ENCODE results near the gene NASP. TPM values are rescaled to one million over a fixed set of nuclear protein-coding genes. Genes with fewer than 3 reads are reported as not detected.

The NASP gene
- total RNA-seq, 1 donor from 2014 or later = 149 TPM

DNA sequence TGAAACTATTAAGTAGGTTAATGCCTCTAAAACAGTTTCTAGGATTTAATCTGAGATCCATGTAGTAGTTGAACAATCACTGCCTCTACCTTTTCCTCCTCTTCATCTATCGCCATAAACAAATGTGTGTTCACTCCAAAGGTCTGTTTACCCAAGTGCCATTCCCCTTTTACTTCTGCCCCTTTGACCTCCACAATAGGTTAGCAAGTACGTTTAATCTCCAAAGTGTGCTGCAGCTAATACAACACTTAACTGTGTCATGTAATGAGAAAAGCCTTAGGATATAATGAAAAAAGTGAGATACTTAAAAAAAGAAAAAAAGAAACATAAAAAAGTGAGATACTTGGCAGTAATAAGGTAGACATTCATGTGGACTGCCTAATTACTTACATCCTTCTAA is 74.3 kb downstream of the NASP start:
- no peak for DNase-seq (ENCODE audit: low spot score)
- Mint-ChIP-seq H3K27me3 (ENCODE audit: unreplicated experiment) (no peaks in the 10 kb centered on the region), H3K4me1 (ENCODE audit: unreplicated experiment) (no peaks in the 10 kb centered on the region), H3K27ac (ENCODE audit: unreplicated experiment) (no peak overlapping the region), H3K4me3 (ENCODE audit: unreplicated experiment) (no peak overlapping the region), H3K36me3 (ENCODE audit: low read depth, unreplicated experiment) (peaks cover 9% of the 10 kb centered on the region), H3K9me3 (ENCODE audit: unreplicated experiment) (no peaks in the 10 kb centered on the region)
- TF ChIP-seq, protein P1, sequence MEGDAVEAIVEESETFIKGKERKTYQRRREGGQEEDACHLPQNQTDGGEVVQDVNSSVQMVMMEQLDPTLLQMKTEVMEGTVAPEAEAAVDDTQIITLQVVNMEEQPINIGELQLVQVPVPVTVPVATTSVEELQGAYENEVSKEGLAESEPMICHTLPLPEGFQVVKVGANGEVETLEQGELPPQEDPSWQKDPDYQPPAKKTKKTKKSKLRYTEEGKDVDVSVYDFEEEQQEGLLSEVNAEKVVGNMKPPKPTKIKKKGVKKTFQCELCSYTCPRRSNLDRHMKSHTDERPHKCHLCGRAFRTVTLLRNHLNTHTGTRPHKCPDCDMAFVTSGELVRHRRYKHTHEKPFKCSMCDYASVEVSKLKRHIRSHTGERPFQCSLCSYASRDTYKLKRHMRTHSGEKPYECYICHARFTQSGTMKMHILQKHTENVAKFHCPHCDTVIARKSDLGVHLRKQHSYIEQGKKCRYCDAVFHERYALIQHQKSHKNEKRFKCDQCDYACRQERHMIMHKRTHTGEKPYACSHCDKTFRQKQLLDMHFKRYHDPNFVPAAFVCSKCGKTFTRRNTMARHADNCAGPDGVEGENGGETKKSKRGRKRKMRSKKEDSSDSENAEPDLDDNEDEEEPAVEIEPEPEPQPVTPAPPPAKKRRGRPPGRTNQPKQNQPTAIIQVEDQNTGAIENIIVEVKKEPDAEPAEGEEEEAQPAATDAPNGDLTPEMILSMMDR (IDR thresholded peaks at IDR 0.05; ENCODE audit: unreplicated experiment) = no peak

- Mint-ChIP-seq H3K4me1 (ENCODE audit: unreplicated experiment) (no peaks in the 10 kb centered on the region), H3K36me3 (ENCODE audit: low read depth, unreplicated experiment) (peaks cover 9% of the 10 kb centered on the region), H3K4me3 (ENCODE audit: unreplicated experiment) (no peak overlapping the region), H3K27ac (ENCODE audit: unreplicated experiment) (no peak overlapping the region), H3K27me3 (ENCODE audit: unreplicated experiment) (no peaks in the 10 kb centered on the region), H3K9me3 (ENCODE audit: unreplicated experiment) (no peaks in the 10 kb centered on the region)
- DNase-seq (ENCODE audit: low spot score) = no peak
- TF ChIP-seq, protein P1 (IDR thresholded peaks at IDR 0.05; ENCODE audit: unreplicated experiment) = no peak
Measured at GRCh38 chr1:45659222-45659621, 75.4 kb downstream of the NASP start.

GRCh38 chr1:45660336-45660735 is 76.5 kb downstream of the NASP start:
- Mint-ChIP-seq H3K27ac (ENCODE audit: unreplicated experiment) (no peak overlapping the region), H3K9me3 (ENCODE audit: unreplicated experiment) (no peaks in the 10 kb centered on the region), H3K36me3 (ENCODE audit: low read depth, unreplicated experiment) (peaks cover 6% of the 10 kb centered on the region), H3K4me3 (ENCODE audit: unreplicated experiment) (no peak overlapping the region), H3K27me3 (ENCODE audit: unreplicated experiment) (no peaks in the 10 kb centered on the region), H3K4me1 (ENCODE audit: unreplicated experiment) (no peaks in the 10 kb centered on the region)
- no peak for DNase-seq (ENCODE audit: low spot score)
- TF ChIP-seq, protein P1 (IDR thresholded peaks at IDR 0.05; ENCODE audit: unreplicated experiment) = no peak

DNA sequence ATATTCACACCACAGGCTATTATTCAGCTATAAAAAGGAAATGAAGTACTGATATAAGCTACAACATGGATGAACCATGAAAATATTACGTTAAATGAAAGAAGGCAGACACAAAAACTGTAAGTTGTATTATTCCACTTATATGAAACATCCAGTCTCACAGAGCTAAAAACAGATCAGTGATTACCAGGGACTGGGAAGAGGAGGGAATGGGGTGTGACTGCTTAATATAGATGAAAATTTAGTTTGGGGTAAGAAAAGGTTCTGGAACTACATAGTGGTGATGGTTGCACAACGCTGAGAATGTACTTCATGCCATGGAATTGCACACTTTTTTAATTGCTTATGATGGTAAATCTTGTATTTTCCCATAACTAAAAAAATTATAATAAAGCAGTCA is 83.0 kb downstream of the NASP start:
- no peak for DNase-seq (ENCODE audit: low spot score)
- H3K27me3 Mint-ChIP-seq (ENCODE audit: unreplicated experiment) = no peaks in the 10 kb centered on the region
- TF ChIP-seq, protein P1 (IDR thresholded peaks at IDR 0.05; ENCODE audit: unreplicated experiment) = no peak
- H3K27ac Mint-ChIP-seq (ENCODE audit: unreplicated experiment) = no peak overlapping the region
- no peak overlapping the region for H3K4me3 Mint-ChIP-seq (ENCODE audit: unreplicated experiment)
- no peaks in the 10 kb centered on the region for H3K9me3 Mint-ChIP-seq (ENCODE audit: unreplicated experiment)
- H3K36me3 Mint-ChIP-seq (ENCODE audit: low read depth, unreplicated experiment) = no peaks in the 10 kb centered on the region
- H3K4me1 Mint-ChIP-seq (ENCODE audit: unreplicated experiment) = peaks cover 3% of the 10 kb centered on the region

DNA sequence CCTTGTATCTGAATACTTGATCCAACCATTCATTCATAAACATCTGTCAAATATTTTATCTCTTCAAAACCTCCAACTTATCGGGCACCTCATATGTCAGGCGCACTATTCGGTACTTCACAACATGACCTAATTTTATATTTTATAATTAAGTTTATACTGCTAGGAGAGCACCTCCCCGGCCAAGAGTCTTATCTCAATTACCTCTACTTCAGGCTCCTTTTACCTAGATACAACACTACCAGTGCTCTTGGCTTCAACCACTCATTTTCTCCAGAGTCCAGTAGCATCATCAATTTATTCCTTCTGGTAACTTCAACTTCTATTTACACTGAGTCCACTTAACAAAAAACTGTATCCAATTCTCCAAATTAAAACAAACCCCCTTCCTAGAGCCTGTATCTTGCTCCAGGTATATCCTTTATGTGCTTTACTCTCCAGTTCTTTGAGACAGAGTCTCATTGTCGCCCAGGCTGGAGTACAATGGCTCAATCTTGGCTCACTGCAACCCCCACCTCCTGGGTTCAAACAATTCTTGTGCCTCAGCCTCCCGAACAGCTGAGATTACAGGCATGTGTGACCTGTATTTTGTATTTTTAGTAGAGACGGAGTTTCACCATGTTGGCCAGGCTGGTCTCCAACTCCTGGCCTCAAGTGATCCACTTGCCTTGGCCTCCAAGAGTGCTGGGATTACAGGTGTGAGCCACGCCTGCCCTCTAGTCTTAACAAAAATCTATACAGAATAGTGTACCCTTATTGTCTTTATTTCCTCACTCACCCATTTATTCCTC is 83.7 kb downstream of the NASP start:
- H3K36me3 Mint-ChIP-seq (ENCODE audit: low read depth, unreplicated experiment) = peaks cover under 1% of the 10 kb centered on the region
- H3K9me3 Mint-ChIP-seq (ENCODE audit: unreplicated experiment) = no peaks in the 10 kb centered on the region
- H3K4me3 Mint-ChIP-seq (ENCODE audit: unreplicated experiment) = no peak overlapping the region
- no peak for DNase-seq (ENCODE audit: low spot score)
- TF ChIP-seq, protein P1 (IDR thresholded peaks at IDR 0.05; ENCODE audit: unreplicated experiment) = no peak
- peaks cover 3% of the 10 kb centered on the region for H3K4me1 Mint-ChIP-seq (ENCODE audit: unreplicated experiment)
- no peak overlapping the region for H3K27ac Mint-ChIP-seq (ENCODE audit: unreplicated experiment)
- no peaks in the 10 kb centered on the region for H3K27me3 Mint-ChIP-seq (ENCODE audit: unreplicated experiment)
